Gastroesophageal sphincter (tissue), 4 donors: Measurements from ENCODE around the gene AMACR. TPM values are rescaled to one million over a fixed set of nuclear protein-coding genes. Genes with fewer than 3 reads are reported as not detected.

Source experiments
- ATAC-seq: fragments of 150-250 bp; one replicate; pipeline ENCODE4 v1.9.1; 2016; ENCODE audit warnings: mild to moderate bottlenecking, moderate library complexity
- H3K27ac ChIP-seq, 4 donors: fragments of 200-600 bp; sonication (generic) in 3 of 4; 1 replicate in 3 of 4; 2 replicates in 1 of 4; pipeline ENCODE4 v1.5.1; 2016 to 2019
- H3K27me3 ChIP-seq: fragments of 200-600 bp; sonication (generic); one replicate; pipeline ENCODE4 v1.5.1; 2019
- H3K36me3 ChIP-seq, 2 donors: fragments of 200-600 bp; sonication (generic); one replicate each; pipeline ENCODE4 v1.5.1; 2019; ENCODE audit warnings: control low read depth in 1 of 2
- H3K4me1 ChIP-seq, 3 donors: fragments of 200-600 bp; sonication (generic); 1 replicate in 2 of 3; 2 replicates in 1 of 3; pipeline ENCODE4 v1.5.1; 2016 to 2019; ENCODE audit warnings: control low read depth in 2 of 3
- H3K4me3 ChIP-seq, 2 donors: fragments of 200-600 bp; sonication (generic); one replicate each; pipeline ENCODE4 v1.5.1; 2019; ENCODE audit warnings: mild to moderate bottlenecking in 1 of 2, moderate library complexity in 1 of 2
- H3K9me3 ChIP-seq, 3 donors: fragments of 200-600 bp; sonication (generic); one replicate each; pipeline ENCODE4 v1.5.1; 2017 to 2019; ENCODE audit warnings: control low read depth in 2 of 3
- CTCF ChIP-seq, 4 experiments: fragments of 200-600 bp in 2 of 4; fragments of 450-650 bp in 2 of 4; sonication (generic) in 1 of 4; IDR thresholded peaks; one replicate each; pipeline ENCODE4 v1.5.1; 2017 to 2019; ENCODE audit warnings: antibody characterized with exemption in 4 of 4, mild to moderate bottlenecking in 2 of 4, moderate library complexity in 2 of 4
- EP300 ChIP-seq: sonication (generic); formaldehyde crosslinking; IDR thresholded peaks from one replicate; pipeline ENCODE4 v1.6.1; 2017; ENCODE audit warnings: antibody characterized with exemption, mild to moderate bottlenecking
- POLR2A ChIP-seq, 2 donors: fragments of 450-650 bp; IDR thresholded peaks; one replicate each; pipeline ENCODE4 v1.6.1; 2017; ENCODE audit warnings: antibody characterized with exemption in 2 of 2, mild to moderate bottlenecking in 2 of 2, moderate library complexity in 1 of 2
- POLR2AphosphoS5 ChIP-seq: sonication (generic); formaldehyde crosslinking; IDR thresholded peaks from one replicate; pipeline ENCODE4 v1.6.1; 2017; ENCODE audit warnings: antibody characterized with exemption
- WGBS, 2 donors: methylation state at CpG; one replicate each; pipeline ENCODE4 v1.1.5; 2018; ENCODE audit warnings: low coverage in 1 of 2; 5-methylcytosine and 5-hydroxymethylcytosine counted together
- total RNA-seq, 4 donors: library from RNA; depleted of rRNA; stranded (reverse); fragments of >200 nt; gene quantifications; one replicate each; pipeline ENCODE4 v1.1.0, GENCODE V29; 2016

The AMACR gene
- total RNA-seq, 4 donors from 2014 or later, result 11.4 to 24.1 (median 16.3) TPM

- WGBS, 2 donors, result 71 to 77% methylated on average over 3 of the region's 4 CpGs
These were observed 39.3 kb upstream of the AMACR start for GRCh38 chr5:34047143-34047542.

GRCh38 chr5:34045996-34046395 is 38.1 kb upstream of the AMACR start:
- H3K4me1 ChIP-seq, result peaks cover 7 to 45% (median 10%) of the 10 kb centered on the region in 3 donors
- ATAC-seq, result no peak
- no peaks in the 10 kb centered on the region for H3K27me3 ChIP-seq
- no peaks in the 10 kb centered on the region for H3K9me3 ChIP-seq
- peaks cover 0 to 15% of the 10 kb centered on the region in 2 donors for H3K36me3 ChIP-seq
- no peak overlapping the region for H3K4me3 ChIP-seq
- no peak overlapping the region for H3K27ac ChIP-seq
- TF ChIP-seq POLR2AphosphoS5, result no peak

More at GRCh38 chr5:34047143-34047542, 39.3 kb upstream of the AMACR start:
- no peak for ATAC-seq
- Histone ChIP-seq H3K27ac (no peak overlapping the region), H3K9me3 (no peaks in the 10 kb centered on the region), H3K4me1 (peaks cover 7 to 36% (median 10%) of the 10 kb centered on the region in 3 donors), H3K4me3 (no peak overlapping the region), H3K36me3 (peaks cover 0 to 15% of the 10 kb centered on the region in 2 donors), H3K27me3 (no peaks in the 10 kb centered on the region)
- TF ChIP-seq POLR2AphosphoS5 (no peak), EP300 (no peak), POLR2A (IDR thresholded peaks at IDR 0.05) (no peak), CTCF (IDR thresholded peaks at IDR 0.05) (no peak)

GRCh38 chr5:34045023-34045422 is 37.2 kb upstream of the AMACR start:
- no peaks in the 10 kb centered on the region for H3K27me3 ChIP-seq
- WGBS, 2 donors, result 21% methylated on average over 3 of the region's 3 CpGs; no CpG with 5 or more reads in 1 of the 2 donors
- H3K9me3 ChIP-seq, result no peaks in the 10 kb centered on the region
- peak overlapping the region in 2 of 4 donors; percentile 26 to 59 for H3K27ac ChIP-seq
- TF ChIP-seq EP300 (no peak), POLR2A (IDR thresholded peaks at IDR 0.05) (no peak), CTCF (IDR thresholded peaks at IDR 0.05) (no peak), POLR2AphosphoS5 (no peak)
- ATAC-seq, result no peak
- H3K4me1 ChIP-seq, result peaks cover 7 to 45% (median 10%) of the 10 kb centered on the region in 3 donors
- H3K36me3 ChIP-seq, result peaks cover 0 to 8% of the 10 kb centered on the region in 2 donors
- H3K4me3 ChIP-seq, result no peak overlapping the region

- no peaks in the 10 kb centered on the region for H3K27me3 ChIP-seq
- H3K9me3 ChIP-seq, result no peaks in the 10 kb centered on the region
- H3K4me1 ChIP-seq, result peaks cover 7 to 51% (median 10%) of the 10 kb centered on the region in 3 donors
- TF ChIP-seq POLR2A (IDR thresholded peaks at IDR 0.05) (no peak), POLR2AphosphoS5 (peak; percentile 63)
- WGBS, 2 donors, result 7 to 23% methylated on average over 4 to 7 of the region's 10 CpGs
- peak within 1 kb of the TSS in 3 of 4 donors; percentile 42 to 59 (median 59) for H3K27ac ChIP-seq
- no peaks in the 10 kb centered on the region for H3K36me3 ChIP-seq
- ATAC-seq, result peak; percentile 42
- H3K4me3 ChIP-seq, result peak within 1 kb of the TSS; percentile 6 to 36
These were observed 35.4 kb upstream of the AMACR start, which contains the start of gene C1QTNF3 for GRCh38 chr5:34043099-34043876. TSS of gene C1QTNF3 (minus strand) at chr5:34043213. CDS start at chr5:34043125, 88 bp downstream.

- Histone ChIP-seq H3K36me3 (no peaks in the 10 kb centered on the region), H3K4me1 (peaks cover 7 to 55% (median 12%) of the 10 kb centered on the region in 3 donors), H3K27me3 (no peaks in the 10 kb centered on the region), H3K4me3 (peak overlapping the region in 1 of 2 donors; percentile 36), H3K9me3 (no peaks in the 10 kb centered on the region), H3K27ac (peak overlapping the region in 3 of 4 donors; percentile 42 to 59 (median 59))
- TF ChIP-seq CTCF (IDR thresholded peaks at IDR 0.05), result no peak
- TF ChIP-seq EP300, result no peak
- no peak for TF ChIP-seq POLR2A (IDR thresholded peaks at IDR 0.05)
- no peak for TF ChIP-seq POLR2AphosphoS5
- peak; percentile 37 for ATAC-seq
- 52 to 59% methylated on average over 6 to 7 of the region's 7 CpGs for WGBS, 2 donors
These were observed 34.5 kb upstream of the AMACR start for GRCh38 chr5:34042321-34042720.
